ENCODE data around the gene SCNN1A.

DNA sequence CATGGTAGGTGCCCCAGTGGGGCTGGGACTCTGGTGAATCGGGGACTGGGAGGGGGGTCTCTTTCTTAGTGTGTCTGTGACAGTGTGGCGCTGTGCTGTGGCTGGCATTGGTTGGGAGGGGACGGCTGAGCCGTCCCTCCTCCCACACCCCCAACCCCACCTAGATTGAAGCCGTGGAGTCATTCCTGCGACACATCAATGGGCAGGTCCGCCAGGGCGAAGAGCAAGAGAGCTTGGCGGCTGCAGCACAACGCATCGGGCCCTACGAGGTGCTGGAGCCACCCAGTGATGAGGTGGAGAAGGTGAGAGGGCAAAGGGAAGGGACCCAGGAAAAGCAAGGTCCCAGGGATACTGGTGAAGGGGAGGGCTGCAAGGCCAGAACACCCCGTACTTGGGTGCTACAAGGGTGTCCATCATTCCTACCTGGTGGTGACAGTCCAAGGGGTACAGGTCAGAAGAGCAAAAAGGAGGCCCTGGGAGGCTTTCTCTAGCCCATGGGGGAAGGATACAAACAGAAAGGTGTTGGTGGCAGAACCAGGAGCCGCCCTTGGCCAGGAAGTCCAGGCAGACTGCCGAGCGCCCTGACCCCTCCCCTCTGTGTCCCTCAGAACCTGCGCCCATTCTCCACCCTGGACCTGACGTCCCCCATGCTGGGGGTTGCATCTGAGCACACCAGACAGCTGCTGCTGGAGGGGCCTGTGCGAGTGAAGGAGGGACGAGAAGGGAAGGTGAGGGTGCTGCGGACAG is 57.5 kb downstream of the SCNN1A start:
- TF ChIP-seq CTCF (IDR thresholded peaks at IDR 0.05) = no peak
- no peak for TF ChIP-seq EZH2 (IDR thresholded peaks at IDR 0.05; ENCODE audit: borderline replicate concordance, insufficient read depth, low read depth, low read length, poor library complexity, severe bottlenecking)

Data from B cell (primary cell).